Transverse colon (tissue), 4 donors: ENCODE measurements around the gene SYNJ1. TPM values are rescaled to one million over a fixed set of nuclear protein-coding genes. Genes with fewer than 3 reads are reported as not detected.
A peak's percentile ranks its signal among the peaks of the same experiment; 100 is the strongest.

Experiments used
- DNase-seq: peaks from one replicate; pipeline ENCODE4 v3.0.0-alpha.2; 2019
- H3K27ac ChIP-seq, 4 donors: fragments of 200-600 bp; sonication (generic); 2 replicates each; pipeline ENCODE4 v1.5.1; 2016 to 2018; ENCODE audit warnings: inconsistent platforms in 4 of 4
- H3K27me3 ChIP-seq: fragments of 200-600 bp; sonication (generic); 2 replicates; pipeline ENCODE4 v1.5.1; 2017; ENCODE audit warnings: inconsistent platforms
- H3K36me3 ChIP-seq, 4 donors: fragments of 200-600 bp; sonication (generic); 2 replicates each; pipeline ENCODE4 v1.5.1; 2017 to 2019; ENCODE audit warnings: inconsistent platforms in 4 of 4
- H3K4me1 ChIP-seq, 4 donors: fragments of 200-600 bp; sonication (generic); 2 replicates each; pipeline ENCODE4 v1.5.1; 2017 to 2020; ENCODE audit warnings: inconsistent platforms in 4 of 4
- H3K4me3 ChIP-seq, 4 donors: fragments of 200-600 bp; sonication (generic); 1 replicate in 1 of 4; 2 replicates in 3 of 4; pipeline versions ENCODE4 v1.5.1 to v1.6.1; 2017 to 2019; ENCODE audit warnings: inconsistent platforms in 4 of 4
- H3K9me3 ChIP-seq, 2 donors: fragments of 200-600 bp; sonication (generic); 2 replicates each; pipeline ENCODE4 v1.5.1; 2017 to 2019; ENCODE audit warnings: inconsistent platforms in 2 of 2
- CTCF ChIP-seq, 5 experiments: fragments of 200-600 bp in 3 of 5; fragments of 450-650 bp in 2 of 5; sonication (generic) in 3 of 5; IDR thresholded peaks; 1 replicate in 2 of 5; 2 replicates in 3 of 5; pipeline ENCODE4 v1.5.1; 2016 to 2017; ENCODE audit warnings: antibody characterized with exemption in 5 of 5, inconsistent platforms in 3 of 5, mild to moderate bottlenecking in 2 of 5, moderate library complexity in 1 of 5
- EP300 ChIP-seq: sonication (generic); formaldehyde crosslinking; IDR thresholded peaks from one replicate; pipeline ENCODE4 v1.6.1; 2017; ENCODE audit warnings: antibody characterized with exemption, low read depth
- POLR2A ChIP-seq: fragments of 450-650 bp; IDR thresholded peaks from one replicate; pipeline ENCODE4 v1.6.1; 2016; ENCODE audit warnings: antibody characterized with exemption, mild to moderate bottlenecking, moderate library complexity
- POLR2AphosphoS5 ChIP-seq, 3 donors: sonication (generic); formaldehyde crosslinking; IDR thresholded peaks; one replicate each; pipeline ENCODE4 v1.6.1; 2016; ENCODE audit warnings: antibody characterized with exemption in 3 of 3
- WGBS, 2 donors: methylation state at CpG; one replicate each; pipeline ENCODE4 v1.1.5; 2018; ENCODE audit warnings: low coverage in 1 of 2; 5-methylcytosine and 5-hydroxymethylcytosine counted together
- in situ Hi-C, 4 donors: fragments of 200-750 bp; cut with MboI; loops; one replicate each; pipeline versions ENCODE4 v1.15.0 to v1.15.1; 2017; ENCODE audit warnings: low sequenced_read_pairs in 3 of 4, low pct_ligation_motif_present in 1 of 4, low pct_unique_long_range_greater_than_20kb in 1 of 4
- intact Hi-C: fragments of 100-400 bp; cut with DNase I; formaldehyde crosslinking; loops from one replicate; pipeline ENCODE4 v1.15.1; 2023; ENCODE audit warnings: low total_unique reads
- total RNA-seq, 4 donors: library from RNA; depleted of rRNA; stranded (reverse); fragments of >200 nt; gene quantifications; one replicate each; pipeline ENCODE4 v1.1.0, GENCODE V29; 2016

SYNJ1 gene
- total RNA-seq, 4 donors from 2014 or later: 9.8 to 18.0 (median 15.9) TPM

GRCh38 chr21:32716486-32716885, 11.3 kb downstream of the SYNJ1 start:
- intact Hi-C loops: no loop called here
- in situ Hi-C loops: no loop called here
- Histone ChIP-seq H3K36me3 (no peaks in the 10 kb centered on the region), H3K27me3 (no peaks in the 10 kb centered on the region), H3K4me3 (no peak overlapping the region), H3K4me1 (peaks cover 0 to 16% (median 9%) of the 10 kb centered on the region in 4 donors), H3K27ac (no peak overlapping the region), H3K9me3 (no peaks in the 10 kb centered on the region)
- no peak for DNase-seq
- 96 to 100% methylated on average over 2 of the region's 2 CpGs for WGBS, 2 donors
- TF ChIP-seq EP300 (no peak), CTCF (IDR thresholded peaks at IDR 0.05) (no peak), POLR2A (no peak), POLR2AphosphoS5 (IDR thresholded peaks at IDR 0.05) (no peak)

GRCh38 chr21:32713726-32714125, 14.1 kb downstream of the SYNJ1 start:
- no peak for TF ChIP-seq POLR2A
- TF ChIP-seq CTCF (IDR thresholded peaks at IDR 0.05): no peak
- TF ChIP-seq POLR2AphosphoS5 (IDR thresholded peaks at IDR 0.05): no peak
- TF ChIP-seq EP300: no peak
- intact Hi-C loops (no loop called here), in situ Hi-C loops (no loop called here)
- Histone ChIP-seq H3K36me3 (no peaks in the 10 kb centered on the region), H3K27ac (no peak overlapping the region), H3K4me1 (peaks cover 0 to 12% (median 8%) of the 10 kb centered on the region in 4 donors), H3K4me3 (no peak overlapping the region), H3K27me3 (no peaks in the 10 kb centered on the region), H3K9me3 (no peaks in the 10 kb centered on the region)
- no peak for DNase-seq

GRCh38 chr21:32712641-32713040, 15.2 kb downstream of the SYNJ1 start:
- Histone ChIP-seq H3K36me3 (no peaks in the 10 kb centered on the region), H3K27ac (no peak overlapping the region), H3K4me1 (peaks cover 0 to 4% (median 2%) of the 10 kb centered on the region in 4 donors), H3K27me3 (no peaks in the 10 kb centered on the region), H3K4me3 (no peak overlapping the region), H3K9me3 (no peaks in the 10 kb centered on the region)
- in situ Hi-C loops (no loop called here), intact Hi-C loops (no loop called here)
- no peak for DNase-seq
- TF ChIP-seq CTCF (IDR thresholded peaks at IDR 0.05) (no peak), POLR2A (no peak), EP300 (no peak), POLR2AphosphoS5 (IDR thresholded peaks at IDR 0.05) (no peak)
- 68 to 76% methylated on average over 4 of the region's 4 CpGs for WGBS, 2 donors

GRCh38 chr21:32712043-32712442, 15.8 kb downstream of the SYNJ1 start:
- Histone ChIP-seq H3K27ac (no peak overlapping the region), H3K4me1 (peaks cover 0 to 4% (median 0%) of the 10 kb centered on the region in 4 donors), H3K36me3 (no peaks in the 10 kb centered on the region), H3K4me3 (no peak overlapping the region), H3K9me3 (no peaks in the 10 kb centered on the region), H3K27me3 (no peaks in the 10 kb centered on the region)
- in situ Hi-C loops: no loop called here
- peak; percentile 20 for DNase-seq
- intact Hi-C loops: no loop called here
- TF ChIP-seq CTCF (IDR thresholded peaks at IDR 0.05): no peak
- no peak for TF ChIP-seq POLR2A
- TF ChIP-seq POLR2AphosphoS5 (IDR thresholded peaks at IDR 0.05): no peak
- TF ChIP-seq EP300: no peak
